Hypothalamus (tissue), 51 donors: ENCODE results near the gene C1orf198.

ENCODE experiments used
- DNase-seq, 51 donors: peaks; one replicate each; lab custom pipeline; 2025; lab: John Stamatoyannopoulos, UW

Gene C1orf198

DNA sequence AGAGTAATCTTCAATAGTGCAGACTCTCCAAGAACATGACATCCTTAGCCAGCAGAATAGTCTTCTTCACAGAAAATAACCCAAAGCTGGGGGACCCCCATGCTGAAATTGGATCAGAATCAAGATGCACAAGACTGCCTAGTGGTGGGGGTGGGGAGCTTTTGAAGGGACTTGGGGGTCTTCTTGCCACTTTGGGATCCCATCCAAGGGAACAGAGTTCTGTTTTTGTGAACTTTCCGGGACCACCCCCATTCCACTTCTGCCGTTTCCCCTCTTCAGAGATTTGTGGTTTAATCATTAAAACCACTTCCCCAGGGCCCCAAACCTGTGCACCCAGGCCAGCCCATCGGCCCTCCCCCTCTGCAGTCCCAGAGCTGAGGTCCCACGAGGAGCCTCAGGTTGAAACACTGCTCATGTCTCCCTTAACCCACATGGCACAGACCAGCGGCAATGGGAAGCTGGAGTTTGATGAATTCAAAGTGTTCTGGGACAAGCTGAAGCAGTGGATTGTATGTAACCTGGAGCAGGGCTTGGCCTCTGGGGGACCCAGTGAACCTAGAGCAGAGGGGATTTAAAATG lies 76.2 kb downstream of the C1orf198 start:
- DNase-seq: no peak

DNA sequence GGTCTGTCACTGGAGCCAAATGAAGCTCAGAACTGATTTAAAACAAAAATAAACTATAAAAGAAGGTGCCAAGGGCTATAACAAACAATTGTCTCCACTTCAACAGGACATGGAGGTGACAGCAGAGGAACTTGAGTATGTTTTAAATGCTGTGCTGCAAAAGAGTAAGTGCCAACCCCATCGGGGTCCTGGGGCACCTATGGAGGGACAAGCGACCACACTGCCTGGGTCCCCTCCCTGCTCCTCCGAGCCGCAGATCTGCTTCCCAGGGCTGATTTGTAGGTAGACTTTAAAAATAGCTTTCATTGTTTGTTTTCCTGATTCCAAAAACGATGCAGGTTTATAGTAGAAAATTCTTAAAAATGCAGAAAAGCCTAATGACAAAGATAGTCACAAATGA lies 78.3 kb downstream of the C1orf198 start:
- DNase-seq: no peak

DNA sequence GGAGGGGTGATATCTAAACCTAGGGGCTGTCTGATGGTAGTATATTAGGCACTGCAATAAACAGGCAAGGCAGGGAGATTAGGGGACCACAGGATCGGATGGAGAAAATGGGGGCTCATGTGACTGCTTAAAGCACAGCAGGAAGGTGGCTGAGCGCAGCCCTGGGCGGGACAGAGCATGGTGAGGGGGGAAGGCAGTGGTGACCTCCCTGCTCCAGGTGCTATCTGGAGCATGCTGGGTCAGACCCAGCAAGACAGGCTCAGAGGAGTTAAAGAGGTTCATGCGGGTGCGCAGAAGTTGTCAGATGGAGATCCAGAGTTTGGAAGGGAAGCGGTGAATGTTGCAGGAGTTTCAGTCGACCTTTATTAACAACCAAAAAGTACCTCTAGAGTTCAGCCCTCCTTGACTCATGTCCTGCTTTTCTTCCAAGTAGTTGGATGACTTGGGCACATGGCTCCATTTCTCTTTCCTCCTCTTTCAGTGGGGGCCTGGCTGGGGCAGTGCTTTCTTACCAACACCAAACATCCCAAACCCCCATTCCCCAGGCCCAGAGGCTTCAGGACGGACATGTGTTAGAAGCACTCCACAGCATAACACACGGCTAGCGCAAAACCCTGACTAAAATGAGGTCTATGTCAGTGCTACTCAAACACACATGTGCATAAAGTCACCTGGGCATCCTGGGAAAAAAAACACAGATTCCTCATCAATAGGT lies 79.6 kb downstream of the C1orf198 start:
- DNase-seq: no peak

DNA sequence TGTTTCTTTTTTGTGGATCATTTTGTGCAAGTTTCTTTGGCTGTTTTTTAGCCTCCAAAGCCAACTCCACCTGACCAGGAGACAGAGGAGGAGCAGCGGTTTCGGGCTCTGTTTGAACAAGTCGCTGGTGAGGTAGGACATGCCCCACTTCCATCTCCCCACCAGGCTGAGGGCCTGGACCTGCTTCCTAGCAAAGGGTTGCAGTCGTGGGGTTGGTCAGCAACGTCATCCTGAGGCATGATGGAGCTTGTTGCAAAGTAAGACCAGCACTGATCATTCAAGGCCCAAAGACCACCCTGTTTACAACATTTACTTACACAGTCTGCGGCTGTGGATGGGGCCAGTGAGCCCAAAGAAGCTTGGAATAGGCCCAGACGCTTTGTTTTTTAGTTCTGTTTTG lies 80.8 kb downstream of the C1orf198 start:
- DNase-seq: no peak
